D721Med (cell line): ENCODE results near the gene OAS2.

ENCODE experiments used
- DNase-seq: peaks from one replicate; pipeline ENCODE4 v3.0.0; 2011; ENCODE audit warnings: low spot score; ENCODE audit not compliant: insufficient read length
- FAIRE-seq: peaks from 2 replicates; lab custom pipeline; 2011; peaks lifted over from hg19 to GRCh38; lab: Jason Lieb, UNC
- CTCF ChIP-seq: IDR thresholded peaks from 2 replicates; pipeline ENCODE4 v1.5.1; 2012; ENCODE audit warnings: mild to moderate bottlenecking, control low read depth; ENCODE audit not compliant: insufficient read depth; ENCODE audit errors: missing control alignments

The OAS2 gene

GRCh38 chr12:113040722-113041171 is 62.4 kb downstream of the OAS2 start:
- no peak for TF ChIP-seq CTCF
- DNase-seq: no peak
- no peak for FAIRE-seq

- DNase-seq: no peak
- TF ChIP-seq CTCF: no peak
- no peak for FAIRE-seq
Observed at GRCh38 chr12:113041560-113041959, 63.2 kb downstream of the OAS2 start.

- FAIRE-seq: no peak
Observed at GRCh38 chr12:113043240-113043639, 64.9 kb downstream of the OAS2 start.

GRCh38 chr12:113044516-113044915 is 66.2 kb downstream of the OAS2 start:
- DNase-seq (no peak), FAIRE-seq (no peak)
- no peak for TF ChIP-seq CTCF

More at GRCh38 chr12:113043240-113043639, 64.9 kb downstream of the OAS2 start:
- TF ChIP-seq CTCF: no peak
- no peak for DNase-seq

- FAIRE-seq: no peak
- TF ChIP-seq CTCF: peak; percentile 77
- DNase-seq: no peak
Observed at GRCh38 chr12:113048716-113049127, 70.4 kb downstream of the OAS2 start.

GRCh38 chr12:113049976-113050742 is 71.8 kb downstream of the OAS2 start:
- peak; percentile 2 for TF ChIP-seq CTCF
- DNase-seq (no peak), FAIRE-seq (no peak)

- FAIRE-seq (no peak), DNase-seq (no peak)
- TF ChIP-seq CTCF: no peak
Observed at GRCh38 chr12:113050795-113051194, 72.5 kb downstream of the OAS2 start.
